BLaER1 (cell line): Measurements from ENCODE around the gene PI16.

ENCODE experiments used
- H3K27ac ChIP-seq: shearing (Covaris generic); formaldehyde crosslinking; 2 replicates; pipeline ENCODE4 v1.8.1; 2022
- H3K27me3 ChIP-seq: shearing (Covaris generic); formaldehyde crosslinking; 2 replicates; pipeline ENCODE4 v1.8.1; 2022
- H3K36me3 ChIP-seq: shearing (Covaris generic); formaldehyde crosslinking; 2 replicates; pipeline ENCODE4 v1.8.1; 2022
- H3K4me1 ChIP-seq: shearing (Covaris generic); formaldehyde crosslinking; 2 replicates; pipeline ENCODE4 v1.8.1; 2022
- H3K4me2 ChIP-seq: shearing (Covaris generic); formaldehyde crosslinking; 2 replicates; pipeline ENCODE4 v1.8.1; 2022
- H3K4me3 ChIP-seq: shearing (Covaris generic); formaldehyde crosslinking; 2 replicates; pipeline ENCODE4 v1.8.1; 2022
- H3K9ac ChIP-seq: shearing (Covaris generic); formaldehyde crosslinking; 2 replicates; pipeline ENCODE4 v1.8.1; 2022
- H3K9me3 ChIP-seq: shearing (Covaris generic); formaldehyde crosslinking; 2 replicates; pipeline ENCODE4 v1.8.1; 2022
- H4K20me1 ChIP-seq: shearing (Covaris generic); formaldehyde crosslinking; 2 replicates; pipeline ENCODE4 v1.8.1; 2022
- Cebpa-rat ChIP-seq: shearing (Covaris generic); IDR thresholded peaks from 2 replicates; pipeline ENCODE4 v1.8.1; 2022

Gene PI16

GRCh38 chr6:36954262-36954931 lies at the start of gene PI16:
Gene PI16 (plus strand): TSS chr6:36954738. CDS start chr6:36954761, 23 bp downstream.
- Histone ChIP-seq H3K9me3 (no peaks in the 10 kb centered on the region), H3K4me2 (peak within 1 kb of the TSS; percentile 97), H3K4me1 (peaks cover 57% of the 10 kb centered on the region), H4K20me1 (peaks cover 18% of the 10 kb centered on the region; the same call in 1 of the 2 replicates), H3K27me3 (no peaks in the 10 kb centered on the region), H3K9ac (no peak within 1 kb of the TSS; the same call in 1 of the 2 replicates), H3K4me3 (peak within 1 kb of the TSS; percentile 45; the same call in 1 of the 2 replicates), H3K27ac (peak within 1 kb of the TSS; percentile 35; the same call in 1 of the 2 replicates), H3K36me3 (no peaks in the 10 kb centered on the region)
- no peak for TF ChIP-seq Cebpa-rat

- no peak overlapping the region for H3K27ac ChIP-seq
- H3K4me2 ChIP-seq, result no peak overlapping the region
- H3K27me3 ChIP-seq, result no peaks in the 10 kb centered on the region
- H3K9ac ChIP-seq, result no peak overlapping the region
- TF ChIP-seq Cebpa-rat, result no peak
- H3K4me1 ChIP-seq, result peaks cover 7% of the 10 kb centered on the region
- peaks cover 74% of the 10 kb centered on the region for H3K36me3 ChIP-seq
- H4K20me1 ChIP-seq, result 0 out of 2 replicates have a peak, but pooled peaks cover 6% of the 10 kb centered on the region
- H3K4me3 ChIP-seq, result no peak overlapping the region
- no peaks in the 10 kb centered on the region for H3K9me3 ChIP-seq
Measured at GRCh38 chr6:36904851-36905393, 49.6 kb upstream of the PI16 start.

- no peak overlapping the region for H3K9ac ChIP-seq
- peaks cover 17% of the 10 kb centered on the region for H3K4me1 ChIP-seq
- no peak for TF ChIP-seq Cebpa-rat
- no peak overlapping the region for H3K27ac ChIP-seq
- peaks cover 9% of the 10 kb centered on the region for H4K20me1 ChIP-seq
- no peak overlapping the region for H3K4me3 ChIP-seq
- H3K36me3 ChIP-seq, result peaks cover 61% of the 10 kb centered on the region
- no peaks in the 10 kb centered on the region for H3K9me3 ChIP-seq
- H3K27me3 ChIP-seq, result no peaks in the 10 kb centered on the region
- H3K4me2 ChIP-seq, result no peak overlapping the region
Measured at GRCh38 chr6:36906539-36907325, 47.8 kb upstream of the PI16 start.

- Histone ChIP-seq H3K4me1 (peaks cover 28% of the 10 kb centered on the region), H3K4me3 (no peak overlapping the region), H3K9me3 (no peaks in the 10 kb centered on the region), H3K27ac (no peak overlapping the region), H3K27me3 (no peaks in the 10 kb centered on the region), H3K4me2 (no peak overlapping the region), H3K36me3 (peaks cover 51% of the 10 kb centered on the region), H4K20me1 (peaks cover 19% of the 10 kb centered on the region), H3K9ac (no peak overlapping the region)
- no peak for TF ChIP-seq Cebpa-rat
Measured at GRCh38 chr6:36907781-36908180, 46.8 kb upstream of the PI16 start.

- Histone ChIP-seq H3K9me3 (no peaks in the 10 kb centered on the region), H4K20me1 (peaks cover 28% of the 10 kb centered on the region), H3K4me3 (no peak overlapping the region), H3K36me3 (peaks cover 45% of the 10 kb centered on the region), H3K9ac (no peak overlapping the region), H3K4me1 (peaks cover 38% of the 10 kb centered on the region), H3K4me2 (no peak overlapping the region), H3K27me3 (no peaks in the 10 kb centered on the region), H3K27ac (no peak overlapping the region)
- no peak for TF ChIP-seq Cebpa-rat
Measured at GRCh38 chr6:36908747-36909146, 45.8 kb upstream of the PI16 start.

GRCh38 chr6:36912030-36912454 lies 42.5 kb upstream of the PI16 start:
- TF ChIP-seq Cebpa-rat, result no peak
- Histone ChIP-seq H3K9me3 (no peaks in the 10 kb centered on the region), H3K9ac (no peak overlapping the region), H4K20me1 (peaks cover 50% of the 10 kb centered on the region), H3K4me1 (peaks cover 57% of the 10 kb centered on the region), H3K4me3 (peak overlapping the region; percentile 5; the same call in 1 of the 2 replicates), H3K27ac (peak overlapping the region; percentile 29), H3K27me3 (no peaks in the 10 kb centered on the region), H3K4me2 (peak overlapping the region; percentile 81), H3K36me3 (peaks cover 40% of the 10 kb centered on the region)

- H3K4me1 ChIP-seq, result peaks cover 57% of the 10 kb centered on the region
- H3K4me3 ChIP-seq, result peak overlapping the region; percentile 5; the same call in 1 of the 2 replicates
- H3K27me3 ChIP-seq, result no peaks in the 10 kb centered on the region
- H3K27ac ChIP-seq, result peak overlapping the region; percentile 29
- H3K9ac ChIP-seq, result no peak overlapping the region
- H4K20me1 ChIP-seq, result peaks cover 48% of the 10 kb centered on the region
- no peaks in the 10 kb centered on the region for H3K9me3 ChIP-seq
- no peak for TF ChIP-seq Cebpa-rat
- H3K4me2 ChIP-seq, result peak overlapping the region; percentile 81
- peaks cover 45% of the 10 kb centered on the region for H3K36me3 ChIP-seq
Measured at GRCh38 chr6:36912586-36912985, 42.0 kb upstream of the PI16 start.

- H4K20me1 ChIP-seq, result peaks cover 44% of the 10 kb centered on the region
- H3K27ac ChIP-seq, result no peak overlapping the region
- H3K9ac ChIP-seq, result no peak overlapping the region
- no peaks in the 10 kb centered on the region for H3K27me3 ChIP-seq
- H3K4me3 ChIP-seq, result no peak overlapping the region
- peaks cover 45% of the 10 kb centered on the region for H3K36me3 ChIP-seq
- peaks cover 57% of the 10 kb centered on the region for H3K4me1 ChIP-seq
- H3K9me3 ChIP-seq, result no peaks in the 10 kb centered on the region
- TF ChIP-seq Cebpa-rat, result no peak
- peak overlapping the region; percentile 81 for H3K4me2 ChIP-seq
Measured at GRCh38 chr6:36913082-36913481, 41.5 kb upstream of the PI16 start.

- Histone ChIP-seq H3K9me3 (no peaks in the 10 kb centered on the region), H3K4me3 (no peak overlapping the region), H3K4me2 (peak overlapping the region; percentile 81), H3K4me1 (peaks cover 57% of the 10 kb centered on the region), H3K9ac (no peak overlapping the region), H4K20me1 (peaks cover 44% of the 10 kb centered on the region), H3K36me3 (peaks cover 51% of the 10 kb centered on the region), H3K27me3 (no peaks in the 10 kb centered on the region), H3K27ac (no peak overlapping the region)
- TF ChIP-seq Cebpa-rat, result no peak
Measured at GRCh38 chr6:36914227-36914794, 40.2 kb upstream of the PI16 start.
